Spleen (tissue), 7 donors: ENCODE measurements around the gene MTHFR.

Source experiments
- POLR2AphosphoS5 ChIP-seq, 3 donors: sonication (generic); formaldehyde crosslinking; IDR thresholded peaks; one replicate each; pipeline ENCODE4 v1.5.1; 2017; ENCODE audit warnings: antibody characterized with exemption in 3 of 3
- TF ChIP-seq, protein P1 (sequence below), 11 experiments: fragments of 200-600 bp in 7 of 11; fragments of 450-650 bp in 4 of 11; sonication (generic) in 4 of 11; IDR thresholded peaks in 8 of 11; conservative IDR thresholded peaks in 3 of 11; 1 replicate in 7 of 11; 2 replicates in 4 of 11; pipeline versions ENCODE4 v1.4.0 to v1.8.0; 2016 to 2021; ENCODE audit warnings: antibody characterized with exemption in 11 of 11, inconsistent platforms in 4 of 11, mild to moderate bottlenecking in 1 of 11
- donor health status: DM: no; HTN: no; CAD: no; lungs with moderate emphysema.
- donor health status: DM: no; HTN: no; CAD: no.
- donor health status: DM: no; HTN: no; CAD: no.

DNA sequence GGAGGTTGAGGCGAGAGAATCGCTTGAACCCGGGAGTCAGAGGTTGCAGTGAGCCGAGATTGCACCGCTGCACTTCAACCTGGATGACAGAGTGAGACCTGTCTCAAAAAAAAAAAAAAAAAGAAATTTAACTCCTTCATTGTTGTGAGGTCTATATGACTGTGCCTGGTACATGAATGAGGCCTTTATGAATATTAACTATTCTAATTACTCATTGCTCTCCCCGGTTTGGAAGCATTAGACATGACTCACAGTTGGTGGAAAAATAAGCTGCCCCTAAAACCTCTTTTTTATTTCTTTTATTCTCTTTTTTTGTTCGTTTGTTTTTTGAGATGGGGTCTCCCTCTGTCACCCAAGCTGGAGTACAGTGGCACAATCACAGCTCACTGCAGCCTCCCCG lies 49.7 kb upstream of the MTHFR start:
- TF ChIP-seq, protein P1, sequence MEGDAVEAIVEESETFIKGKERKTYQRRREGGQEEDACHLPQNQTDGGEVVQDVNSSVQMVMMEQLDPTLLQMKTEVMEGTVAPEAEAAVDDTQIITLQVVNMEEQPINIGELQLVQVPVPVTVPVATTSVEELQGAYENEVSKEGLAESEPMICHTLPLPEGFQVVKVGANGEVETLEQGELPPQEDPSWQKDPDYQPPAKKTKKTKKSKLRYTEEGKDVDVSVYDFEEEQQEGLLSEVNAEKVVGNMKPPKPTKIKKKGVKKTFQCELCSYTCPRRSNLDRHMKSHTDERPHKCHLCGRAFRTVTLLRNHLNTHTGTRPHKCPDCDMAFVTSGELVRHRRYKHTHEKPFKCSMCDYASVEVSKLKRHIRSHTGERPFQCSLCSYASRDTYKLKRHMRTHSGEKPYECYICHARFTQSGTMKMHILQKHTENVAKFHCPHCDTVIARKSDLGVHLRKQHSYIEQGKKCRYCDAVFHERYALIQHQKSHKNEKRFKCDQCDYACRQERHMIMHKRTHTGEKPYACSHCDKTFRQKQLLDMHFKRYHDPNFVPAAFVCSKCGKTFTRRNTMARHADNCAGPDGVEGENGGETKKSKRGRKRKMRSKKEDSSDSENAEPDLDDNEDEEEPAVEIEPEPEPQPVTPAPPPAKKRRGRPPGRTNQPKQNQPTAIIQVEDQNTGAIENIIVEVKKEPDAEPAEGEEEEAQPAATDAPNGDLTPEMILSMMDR (IDR thresholded peaks at IDR 0.05 in 8 of 11, conservative IDR thresholded peaks at IDR 0.05 in 3 of 11), result no peak
- TF ChIP-seq POLR2AphosphoS5 (IDR thresholded peaks at IDR 0.05), result no peak
